MM.1S (cell line): ENCODE data around the gene TCF7L2.

Source experiments
- CTCF ChIP-seq: fragments of 300-600 bp; sonication (generic); IDR thresholded peaks from 2 replicates; pipeline ENCODE4 v1.5.1; 2016; ENCODE audit warnings: antibody characterized with exemption, low read length, mixed read lengths
- EZH2 ChIP-seq: fragments of 300-600 bp; sonication (generic); optimal IDR thresholded peaks from 2 replicates; pipeline ENCODE3; 2017; ENCODE audit warnings: low read depth, mild to moderate bottlenecking, antibody characterized with exemption, low read length, mixed read lengths
- EZH2phosphoT487 ChIP-seq: fragments of 300-600 bp; sonication (generic); IDR thresholded peaks from 2 replicates; pipeline ENCODE4 v1.6.1; 2018; ENCODE audit warnings: antibody characterized with exemption, low read length

GRCh38 chr10:113180401-113181154 lies 230.5 kb downstream of the TCF7L2 start:
- no peak for TF ChIP-seq CTCF
- no peak for TF ChIP-seq EZH2
- TF ChIP-seq EZH2phosphoT487: no peak
